HepG2 (cell line): ENCODE measurements around the gene SAXO2. TPM values are rescaled to one million over a fixed set of nuclear protein-coding genes. Genes with fewer than 3 reads are reported as not detected.

ENCODE experiments used
- DDIT3 ChIP-seq: sonication (generic); formaldehyde crosslinking; IDR thresholded peaks from 2 replicates; pipeline ENCODE4 v1.4.0; 2020; ENCODE audit warnings: mild to moderate bottlenecking, missing genetic modification reagents
- MYPOP ChIP-seq: sonication (generic); formaldehyde crosslinking; IDR thresholded peaks from 2 replicates; pipeline ENCODE4 v1.8.1; 2023; ENCODE audit warnings: mild to moderate bottlenecking, moderate library complexity, missing genetic modification reagents
- NKX3-1 ChIP-seq: sonication (generic); formaldehyde crosslinking; IDR thresholded peaks from 2 replicates; pipeline ENCODE4 v1.5.0; 2020; ENCODE audit warnings: missing genetic modification reagents
- NRL ChIP-seq: sonication (generic); formaldehyde crosslinking; IDR thresholded peaks from 2 replicates; pipeline ENCODE4 v1.5.0; 2020; ENCODE audit warnings: missing genetic modification reagents, mild to moderate bottlenecking, moderate library complexity, borderline replicate concordance
- PLRG1 ChIP-seq: fragments of 450-650 bp; conservative IDR thresholded peaks from 2 replicates; pipeline ENCODE4 v1.6.1; 2016
- REST ChIP-seq, 2 experiments: IDR thresholded peaks; 2 replicates each; pipeline ENCODE4 v1.6.1; 2011 to 2012; ENCODE audit warnings: low read length in 2 of 2, borderline replicate concordance in 1 of 2, low read depth in 1 of 2, mild to moderate bottlenecking in 1 of 2, moderate library complexity in 1 of 2
- SMARCE1 ChIP-seq: fragments of 450-650 bp; IDR thresholded peaks from 2 replicates; pipeline ENCODE4 v1.6.1; 2017; ENCODE audit warnings: borderline replicate concordance
- SP1 ChIP-seq, 2 experiments: fragments of 450-650 bp in 1 of 2; sonication (generic) in 1 of 2; formaldehyde crosslinking in 1 of 2; IDR thresholded peaks; 2 replicates each; pipeline versions ENCODE4 v1.4.0 to v1.6.1; 2016 to 2020; ENCODE audit warnings: missing genetic modification reagents in 1 of 2
- TEAD3 ChIP-seq: optimal IDR thresholded peaks from 2 replicates; pipeline ENCODE3; 2016; ENCODE audit warnings: borderline replicate concordance
- ZC3H4 ChIP-seq: sonication (generic); formaldehyde crosslinking; IDR thresholded peaks from 2 replicates; pipeline ENCODE4 v1.4.0; 2020; ENCODE audit warnings: missing genetic modification reagents, borderline replicate concordance
- ZNF276 ChIP-seq: sonication (generic); formaldehyde crosslinking; IDR thresholded peaks from 2 replicates; pipeline ENCODE4 v1.4.0; 2020; ENCODE audit warnings: mild to moderate bottlenecking, low read depth, missing genetic modification reagents
- ZNF331 ChIP-seq: sonication (generic); formaldehyde crosslinking; IDR thresholded peaks from 2 replicates; pipeline ENCODE4 v1.4.0; 2020; ENCODE audit warnings: missing genetic modification reagents
- ZNF549 ChIP-seq: sonication (generic); formaldehyde crosslinking; IDR thresholded peaks from 2 replicates; pipeline ENCODE4 v1.5.0; 2020; ENCODE audit warnings: missing genetic modification reagents
- ZNF589 ChIP-seq: sonication (generic); formaldehyde crosslinking; conservative IDR thresholded peaks from 2 replicates; pipeline ENCODE4 v1.8.0; 2022; ENCODE audit warnings: mild to moderate bottlenecking, moderate library complexity, missing genetic modification reagents
- ZNF761 ChIP-seq: sonication (generic); formaldehyde crosslinking; conservative IDR thresholded peaks from 2 replicates; pipeline ENCODE4 v1.4.0; 2020; ENCODE audit warnings: mild to moderate bottlenecking, missing genetic modification reagents
- ZNF766 ChIP-seq: sonication (generic); formaldehyde crosslinking; IDR thresholded peaks from 2 replicates; pipeline ENCODE4 v1.5.0; 2020; ENCODE audit warnings: missing genetic modification reagents, borderline replicate concordance
- ZSCAN5A ChIP-seq: sonication (generic); formaldehyde crosslinking; IDR thresholded peaks from 2 replicates; pipeline ENCODE4 v1.8.0; 2022; ENCODE audit warnings: mild to moderate bottlenecking, missing genetic modification reagents, borderline replicate concordance
- ZXDC ChIP-seq: sonication (generic); formaldehyde crosslinking; IDR thresholded peaks from 2 replicates; pipeline ENCODE4 v1.5.0; 2020; ENCODE audit warnings: mild to moderate bottlenecking, missing genetic modification reagents
- polyA plus RNA-seq, 8 experiments: library from polyadenylated mRNA; depleted of rRNA in 3 of 8; stranded (reverse) in 7 of 8; unstranded in 1 of 8; fragments of >200 nt; fragmentation: Illumina TruSeq in 4 of 8; extraction: Trizol in 4 of 8; gene quantifications; 2 replicates each; pipeline versions ENCODE4 v1.2.1 to v1.2.3, GENCODE V29; 2011 to 2016; ENCODE audit warnings: low read depth in 4 of 8, missing spikeins in 1 of 8, mixed read lengths in 1 of 8; ENCODE audit not compliant: insufficient read depth in 1 of 8
- total RNA-seq, 5 experiments: library from RNA; depleted of rRNA; stranded (reverse); fragments of >200 nt; fragmentation: Illumina TruSeq; extraction: Trizol; gene quantifications; 2 replicates each; pipeline ENCODE4 v1.2.3, GENCODE V29; 2016; ENCODE audit warnings: low read depth in 1 of 5

SAXO2 gene
- total and polyA plus RNA-seq, 2 of the 13 experiments (the other 11 are each of a cell fraction or from before 2014, with no cell fraction given), result 0.01 to 1.5 TPM

- TF ChIP-seq REST (IDR thresholded peaks at IDR 0.05; ENCODE audit: borderline replicate concordance in 1 of 2, low read depth in 1 of 2, low read length in 2 of 2), result 0 out of 4 replicates have a peak, but pooled peaks of 1 of the 2 experiments have one; percentile 20
- TF ChIP-seq ZXDC (CRISPR knock-in tag), result no peak
- TF ChIP-seq MYPOP (CRISPR knock-in tag), result no peak
- TF ChIP-seq PLRG1, result no peak
- TF ChIP-seq ZSCAN5A, result no peak
- no peak for TF ChIP-seq ZNF766 (CRISPR knock-in tag)
- TF ChIP-seq ZNF276 (CRISPR knock-in tag), result no peak
- no peak for TF ChIP-seq DDIT3 (CRISPR knock-in tag)
- no peak for TF ChIP-seq ZNF761
- no peak for TF ChIP-seq SMARCE1
- TF ChIP-seq NRL (CRISPR knock-in tag), result no peak
- no peak for TF ChIP-seq SP1 (IDR thresholded peaks at IDR 0.05)
- TF ChIP-seq SP1 (CRISPR knock-in tag; IDR thresholded peaks at IDR 0.05), result no peak
- no peak for TF ChIP-seq ZC3H4 (CRISPR knock-in tag)
- TF ChIP-seq TEAD3 (CRISPR knock-in tag), result peak; percentile 53
- peak; percentile 69 for TF ChIP-seq ZNF331
- no peak for TF ChIP-seq ZNF589 (CRISPR knock-in tag)
- peak; percentile 40; the same call in 1 of the 2 replicates for TF ChIP-seq NKX3-1 (CRISPR knock-in tag)
- TF ChIP-seq ZNF549 (CRISPR knock-in tag), result no peak
Measured at GRCh38 chr15:82263350-82263749, 732 bp downstream of the SAXO2 start (continued).
